AG08395 (cell line): Measurements from ENCODE around the gene PNRC1.
A peak's percentile ranks its signal among the peaks of the same experiment; 100 is the strongest.
"Not testable (repeated sequence)": the region's sequence is repeated elsewhere in the genome, so short reads cannot be mapped to it uniquely, and the experiment has no call there.

Experiments
- DNase-seq: peaks from one replicate; pipeline ENCODE4 v3.0.0; 2012; ENCODE audit warnings: mixed read lengths, low spot score

The PNRC1 gene

GRCh38 chr6:89059227-89059626 is 21.3 kb upstream of the PNRC1 start:
- DNase-seq: no peak

- DNase-seq: no peak
Measured at GRCh38 chr6:89063881-89064280, 16.7 kb upstream of the PNRC1 start.

GRCh38 chr6:89064931-89065330 is 15.6 kb upstream of the PNRC1 start:
- DNase-seq: not testable (repeated sequence)

GRCh38 chr6:89066121-89066520 is 14.4 kb upstream of the PNRC1 start:
- DNase-seq: not testable (repeated sequence)

GRCh38 chr6:89066940-89067646 is 13.5 kb upstream of the PNRC1 start:
- no peak for DNase-seq

- DNase-seq: no peak
Measured at GRCh38 chr6:89067796-89068195, 12.8 kb upstream of the PNRC1 start.

GRCh38 chr6:89068695-89069094 is 11.9 kb upstream of the PNRC1 start:
- DNase-seq: no peak

- DNase-seq: no peak
Measured at GRCh38 chr6:89069536-89070163, 10.9 kb upstream of the PNRC1 start.

- DNase-seq: no peak
Measured at GRCh38 chr6:89071036-89071435, 9.5 kb upstream of the PNRC1 start.

- no peak for DNase-seq
Measured at GRCh38 chr6:89073014-89073620, 7.4 kb upstream of the PNRC1 start.

GRCh38 chr6:89073840-89074239 is 6.7 kb upstream of the PNRC1 start:
- DNase-seq: no peak

GRCh38 chr6:89079511-89080234 is 878 bp upstream of the PNRC1 start:
- peak; percentile 42 for DNase-seq

- DNase-seq: no peak
Measured at GRCh38 chr6:89081129-89081422, 525 bp downstream of the PNRC1 start.

- peak; percentile 94 for DNase-seq
Measured at GRCh38 chr6:89081423-89082322, 1.1 kb downstream of the PNRC1 start.

- no peak for DNase-seq
Measured at GRCh38 chr6:89082486-89082891, 1.9 kb downstream of the PNRC1 start.

GRCh38 chr6:89084542-89084941 is 4.0 kb downstream of the PNRC1 start:
- DNase-seq: no peak

- no peak for DNase-seq
Measured at GRCh38 chr6:89084954-89085353, 4.4 kb downstream of the PNRC1 start.

GRCh38 chr6:89085409-89086205 is 5.1 kb downstream of the PNRC1 start:
- DNase-seq: no peak

- no peak for DNase-seq
Measured at GRCh38 chr6:89087881-89088280, 7.3 kb downstream of the PNRC1 start.

- no peak for DNase-seq
Measured at GRCh38 chr6:89098461-89098860, 17.9 kb downstream of the PNRC1 start.

GRCh38 chr6:89100114-89100513 is 19.6 kb downstream of the PNRC1 start:
- no peak for DNase-seq
